ENCODE measurements around the gene CYP4F2.
"Not testable (repeated sequence)": the region's sequence is repeated elsewhere in the genome, so short reads cannot be mapped to it uniquely, and the experiment has no call there.

- not testable (repeated sequence) for TF ChIP-seq CTCF (IDR thresholded peaks at IDR 0.05); JUND (IDR thresholded peaks at IDR 0.05); EZH2phosphoT487 (IDR thresholded peaks at IDR 0.05; ENCODE audit: borderline replicate concordance, low read depth); NFIC (IDR thresholded peaks at IDR 0.05; ENCODE audit: borderline replicate concordance); EP300 (IDR thresholded peaks at IDR 0.05; ENCODE audit: borderline replicate concordance in 1 of 2, low read depth in 1 of 2, low read length in 1 of 2); SMC3 (IDR thresholded peaks at IDR 0.05; ENCODE audit: low read depth, low read length); RCOR1 (IDR thresholded peaks at IDR 0.05; ENCODE audit: low read length); RAD21 (IDR thresholded peaks at IDR 0.05; ENCODE audit: low read length); TCF12 (IDR thresholded peaks at IDR 0.05); YY1 (IDR thresholded peaks at IDR 0.05; ENCODE audit: low read depth); FOSL2 (IDR thresholded peaks at IDR 0.05; ENCODE audit: borderline replicate concordance, low read depth); REST (IDR thresholded peaks at IDR 0.05; ENCODE audit: low read depth, low read length); POLR2AphosphoS5 (IDR thresholded peaks at IDR 0.05; ENCODE audit: low read depth, low read length); ZBTB33 (IDR thresholded peaks at IDR 0.05; ENCODE audit: borderline replicate concordance, low read depth)
Measured at GRCh38 chr19:15835565-15836329, 62.1 kb downstream of the CYP4F2 start.

All from SK-N-SH (cell line).